ENCODE measurements around the gene NTF3.

Gene NTF3

GRCh38 chr12:5429741-5430557 lies 2.0 kb upstream of the NTF3 start:
- in situ Hi-C loops (cut with HindIII; ENCODE audit: low pct_ligation_motif_present, low pct_unique_long_range_greater_than_20kb, low sequenced_read_pairs): no loop called here
- DNase-seq: no peak

- in situ Hi-C loops (cut with HindIII; ENCODE audit: low pct_ligation_motif_present, low pct_unique_long_range_greater_than_20kb, low sequenced_read_pairs): no loop called here
- DNase-seq: no peak
Measured at GRCh38 chr12:5430641-5431603, 986 bp upstream of the NTF3 start.

DNA sequence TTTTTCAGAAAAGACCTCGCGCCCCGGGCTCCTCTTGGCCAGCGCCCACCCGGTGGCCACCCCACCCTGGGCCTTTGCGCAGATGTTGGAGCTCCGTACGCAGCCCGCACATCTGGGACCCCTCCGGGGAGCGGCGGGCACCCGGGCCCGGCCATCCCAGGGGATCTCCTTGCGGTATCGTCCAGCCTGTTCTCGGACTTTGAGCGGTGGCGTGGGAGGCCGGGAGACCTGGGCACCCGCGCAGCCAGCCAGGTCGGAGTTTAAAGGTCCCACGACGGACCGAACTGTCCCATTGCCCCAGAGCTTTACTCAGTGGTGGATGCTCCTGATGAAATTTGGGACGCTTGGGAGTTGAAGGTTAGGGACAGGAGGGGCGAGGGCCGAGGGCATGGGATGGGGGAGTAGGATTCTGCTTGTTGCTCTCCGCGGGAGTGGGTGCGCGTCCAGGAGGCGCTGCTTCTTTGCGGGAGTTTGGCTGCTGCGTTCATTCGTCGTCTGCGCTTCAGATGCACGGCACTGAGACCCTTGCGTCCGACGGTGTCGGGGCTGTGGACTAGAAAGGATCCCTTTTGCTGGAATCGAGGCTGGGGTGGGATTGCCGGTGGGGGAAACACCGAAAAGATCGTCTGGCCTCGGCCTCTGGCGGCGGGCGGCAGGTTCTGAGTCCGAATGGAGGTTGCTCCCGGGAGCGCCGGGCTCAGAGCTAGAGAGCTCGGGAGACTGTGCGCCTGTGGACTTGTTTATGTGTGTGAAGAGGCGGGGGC lies 1.4 kb downstream of the NTF3 start:
- in situ Hi-C loops (cut with HindIII; ENCODE audit: low pct_ligation_motif_present, low pct_unique_long_range_greater_than_20kb, low sequenced_read_pairs): no loop called here
- DNase-seq: peak; percentile 34

DNA sequence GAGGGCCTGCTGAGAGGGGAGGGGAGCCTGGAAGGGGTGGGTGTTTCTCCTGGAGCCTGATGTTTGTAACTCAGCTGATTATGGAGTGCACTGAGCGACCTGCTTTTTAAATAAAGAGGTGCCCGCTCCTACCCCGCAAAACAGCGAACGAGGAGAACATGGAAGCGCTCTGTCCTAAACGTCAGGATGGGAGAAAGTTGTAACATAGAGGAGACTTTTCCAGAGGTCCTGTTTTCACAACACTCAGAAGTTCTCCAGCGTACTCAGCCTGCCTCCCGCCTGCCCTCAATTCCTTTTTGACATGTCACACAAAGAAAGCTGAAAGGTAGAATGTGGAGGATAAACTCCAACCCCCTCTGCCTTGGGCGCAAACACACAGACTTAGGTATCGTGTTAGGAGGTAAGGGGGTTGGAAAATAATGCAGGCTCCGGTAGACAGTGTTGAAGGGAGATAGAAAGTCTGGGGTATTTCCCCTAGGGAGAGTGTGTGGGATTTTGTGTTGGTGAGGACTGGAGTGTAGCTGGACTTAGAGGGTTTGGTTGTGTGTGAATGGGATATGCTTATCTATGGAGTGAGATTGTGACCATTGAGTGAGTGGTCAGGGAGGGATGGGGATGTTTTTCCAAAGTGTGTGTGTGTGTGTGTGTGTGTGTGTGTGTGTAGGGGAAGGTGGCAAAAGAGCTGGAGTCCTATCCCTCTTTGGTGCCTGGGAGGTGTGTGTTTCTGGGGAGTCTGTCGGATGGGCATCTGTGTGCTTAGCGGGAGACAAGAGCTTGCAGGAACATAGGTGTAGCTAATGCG lies 2.1 kb downstream of the NTF3 start:
- in situ Hi-C loops (cut with HindIII; ENCODE audit: low pct_ligation_motif_present, low pct_unique_long_range_greater_than_20kb, low sequenced_read_pairs): no loop called here
- DNase-seq: no peak

DNA sequence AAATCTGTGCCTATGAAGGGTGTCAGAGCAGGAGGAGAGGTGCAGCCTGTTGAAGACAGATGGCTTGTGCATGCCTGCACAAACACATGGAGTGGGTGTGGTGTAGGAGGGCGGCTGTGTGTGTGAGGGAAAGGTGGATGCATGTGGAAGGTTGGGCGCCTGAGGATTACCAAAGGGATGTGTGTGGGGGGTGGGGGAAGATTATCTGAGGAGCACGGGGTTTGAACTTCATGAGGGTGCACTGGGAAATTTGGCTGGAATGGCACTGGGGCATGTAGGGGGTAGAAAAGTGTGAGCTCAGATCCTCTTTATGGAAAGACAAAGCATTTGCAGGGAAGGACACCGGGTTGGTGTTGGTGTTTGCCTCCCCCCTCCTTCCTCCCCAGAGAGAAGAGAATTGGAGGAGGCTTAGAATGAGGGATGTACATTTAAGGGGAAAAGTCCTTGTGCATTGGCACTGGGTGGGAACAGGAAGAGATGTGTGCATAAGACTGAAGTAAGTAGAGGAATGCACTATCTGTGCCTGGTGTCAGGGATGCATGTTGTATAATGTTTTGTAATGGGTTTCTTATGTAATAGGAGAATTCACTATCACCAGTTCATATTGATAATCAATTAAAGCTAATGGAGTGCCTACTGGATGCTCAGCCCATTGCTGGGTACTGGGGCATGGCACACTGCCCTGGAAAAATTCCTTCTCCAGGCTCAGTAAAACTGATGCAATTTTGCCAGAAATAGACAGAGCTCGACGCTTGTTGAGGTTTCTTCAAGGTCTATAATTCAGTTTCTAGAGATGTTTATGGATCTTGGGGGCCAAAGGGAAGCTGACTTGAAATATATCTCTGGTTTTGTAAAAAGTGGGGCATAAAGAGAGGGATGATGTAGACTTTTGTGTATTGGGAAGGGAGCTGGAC lies 3.0 kb downstream of the NTF3 start:
- DNase-seq: no peak
- in situ Hi-C loops (cut with HindIII; ENCODE audit: low pct_ligation_motif_present, low pct_unique_long_range_greater_than_20kb, low sequenced_read_pairs): no loop called here

DNA sequence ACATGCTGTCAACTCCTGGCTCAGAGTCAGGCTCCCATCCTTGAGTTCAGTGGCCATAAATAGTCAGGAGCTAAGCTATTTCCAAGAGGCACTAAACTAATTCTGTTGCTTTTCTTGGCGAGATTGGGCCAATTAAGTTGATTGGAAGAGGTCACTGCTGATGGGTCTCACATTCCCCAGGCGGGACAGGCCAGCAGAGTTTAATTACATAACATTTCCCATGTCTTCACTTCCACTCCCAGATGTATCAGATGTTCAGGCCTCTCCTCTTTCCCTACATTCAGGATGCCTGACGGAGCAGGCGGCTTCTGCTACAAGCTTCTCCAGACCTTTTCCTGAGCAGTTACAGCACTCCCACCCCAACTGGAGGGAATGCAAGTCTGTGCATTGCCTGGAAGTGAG lies 5.3 kb downstream of the NTF3 start:
- no peak for DNase-seq
- in situ Hi-C loops (cut with HindIII; ENCODE audit: low pct_ligation_motif_present, low pct_unique_long_range_greater_than_20kb, low sequenced_read_pairs): no loop called here

GRCh38 chr12:5437589-5437988 lies 5.7 kb downstream of the NTF3 start:
- no peak for DNase-seq
- in situ Hi-C loops (cut with HindIII; ENCODE audit: low pct_ligation_motif_present, low pct_unique_long_range_greater_than_20kb, low sequenced_read_pairs): no loop called here

GRCh38 chr12:5438671-5439200 lies 6.8 kb downstream of the NTF3 start:
- DNase-seq: no peak
- in situ Hi-C loops (cut with HindIII; ENCODE audit: low pct_ligation_motif_present, low pct_unique_long_range_greater_than_20kb, low sequenced_read_pairs): no loop called here

DNA sequence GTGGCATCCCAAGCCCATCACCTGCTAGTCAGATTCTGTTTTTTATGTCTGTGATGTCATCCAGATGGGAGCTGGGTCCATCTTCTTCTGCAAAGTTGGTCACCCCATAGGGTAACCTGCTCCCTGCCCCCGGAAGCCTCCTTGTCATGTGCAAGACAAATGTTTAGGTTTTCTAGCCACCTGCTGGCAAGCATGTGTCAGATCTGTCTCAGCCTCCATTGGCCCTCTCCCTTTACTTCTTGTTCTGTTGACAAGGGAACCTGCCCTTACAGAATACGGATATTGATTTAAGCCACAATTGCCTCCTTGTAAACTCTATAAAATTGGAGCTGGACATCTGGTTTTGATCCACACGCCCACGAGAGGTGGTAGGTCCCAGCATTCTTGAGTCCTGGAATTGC lies 7.5 kb downstream of the NTF3 start:
- in situ Hi-C loops (cut with HindIII; ENCODE audit: low pct_ligation_motif_present, low pct_unique_long_range_greater_than_20kb, low sequenced_read_pairs): no loop called here
- DNase-seq: no peak

DNA sequence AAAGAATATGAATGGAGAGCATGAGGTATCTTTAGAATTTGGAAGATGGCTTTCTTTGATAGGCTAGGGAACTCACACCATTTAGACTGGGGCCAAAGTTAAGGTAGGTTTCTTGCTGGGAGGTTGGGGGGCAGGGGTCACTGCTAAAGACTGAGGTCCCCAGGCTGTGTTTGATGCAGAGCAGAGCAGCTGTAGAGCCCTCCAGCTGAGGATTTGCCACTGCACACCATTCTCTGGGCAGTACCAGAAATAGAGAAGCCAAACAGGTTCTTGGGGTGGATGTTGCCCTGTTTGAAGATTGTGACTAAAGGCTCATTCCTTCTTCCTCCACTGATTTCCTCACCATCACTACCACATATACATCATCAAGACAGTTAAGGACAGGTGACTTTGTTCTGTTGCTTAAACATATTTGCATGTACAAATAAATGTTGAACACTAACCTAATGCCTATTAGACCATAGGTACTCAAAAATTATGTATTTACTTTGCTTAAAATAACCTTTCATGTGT lies 7.9 kb downstream of the NTF3 start:
- in situ Hi-C loops (cut with HindIII; ENCODE audit: low pct_ligation_motif_present, low pct_unique_long_range_greater_than_20kb, low sequenced_read_pairs): no loop called here
- no peak for DNase-seq

- in situ Hi-C loops (cut with HindIII; ENCODE audit: low pct_ligation_motif_present, low pct_unique_long_range_greater_than_20kb, low sequenced_read_pairs): no loop called here
- DNase-seq: no peak
Measured at GRCh38 chr12:5440978-5441377, 9.1 kb downstream of the NTF3 start.

GRCh38 chr12:5441497-5442236 lies 9.8 kb downstream of the NTF3 start:
- peak; percentile 97 for DNase-seq
- in situ Hi-C loops (cut with HindIII; ENCODE audit: low pct_ligation_motif_present, low pct_unique_long_range_greater_than_20kb, low sequenced_read_pairs): no loop called here

GRCh38 chr12:5442251-5443006 lies 10.5 kb downstream of the NTF3 start:
- in situ Hi-C loops (cut with HindIII; ENCODE audit: low pct_ligation_motif_present, low pct_unique_long_range_greater_than_20kb, low sequenced_read_pairs): no loop called here
- peak; percentile 83 for DNase-seq

DNA sequence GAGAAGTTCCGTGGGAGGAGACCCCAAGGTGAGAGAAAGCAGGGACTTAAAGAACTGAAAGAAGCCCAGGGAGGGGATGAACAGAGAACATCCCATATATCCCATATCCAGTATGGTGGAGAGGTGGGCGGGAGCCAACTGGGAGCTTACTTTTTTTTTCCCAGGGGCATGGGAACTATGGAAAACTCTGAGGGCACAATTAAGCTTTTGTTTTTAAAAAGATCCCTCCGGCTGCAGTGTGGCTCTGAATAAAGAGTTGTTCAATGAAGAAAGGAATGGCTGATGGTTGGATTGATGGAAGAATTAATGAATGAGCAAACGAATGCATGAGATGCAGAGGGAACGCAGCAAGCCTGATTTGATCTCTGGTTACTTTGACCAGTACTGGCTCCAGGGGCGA lies 12.6 kb downstream of the NTF3 start:
- DNase-seq: no peak
- in situ Hi-C loops (cut with HindIII; ENCODE audit: low pct_ligation_motif_present, low pct_unique_long_range_greater_than_20kb, low sequenced_read_pairs): no loop called here

DNA sequence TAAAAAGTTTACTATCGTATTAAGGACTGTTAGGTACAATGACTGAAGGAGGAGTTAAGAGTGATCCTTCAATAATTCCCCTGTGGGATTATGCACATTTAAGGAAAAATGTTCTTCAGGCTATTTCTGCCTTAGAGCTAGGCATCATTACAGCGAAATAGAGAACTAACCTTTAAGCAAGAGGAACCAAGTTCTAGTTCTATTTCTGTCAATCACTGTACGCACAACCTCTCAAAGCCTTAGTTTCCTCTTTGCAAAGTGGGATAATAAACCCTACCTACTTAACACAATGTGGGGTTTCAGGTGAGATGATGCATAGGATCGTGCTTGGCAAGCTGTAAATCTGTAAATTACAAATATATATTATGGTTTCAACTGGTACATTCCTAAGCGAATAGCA lies 15.4 kb downstream of the NTF3 start:
- in situ Hi-C loops (cut with HindIII; ENCODE audit: low pct_ligation_motif_present, low pct_unique_long_range_greater_than_20kb, low sequenced_read_pairs): no loop called here
- no peak for DNase-seq

- in situ Hi-C loops (cut with HindIII; ENCODE audit: low pct_ligation_motif_present, low pct_unique_long_range_greater_than_20kb, low sequenced_read_pairs): no loop called here
- DNase-seq: no peak
Measured at GRCh38 chr12:5451251-5451650, 19.3 kb downstream of the NTF3 start.

Measured in ACHN (cell line).